Measurements from ENCODE around the gene RBP7.

The RBP7 gene

GRCh38 chr1:9996624-9997582 is at the start of gene RBP7:
RBP7 (plus strand) TSS chr1:9997228; CDS start chr1:9997259, 31 bp downstream.
- DNase-seq (ENCODE audit: insufficient read length, low spot score) (no peak), FAIRE-seq (no peak)
- TF ChIP-seq CTCF (IDR thresholded peaks at IDR 0.05; ENCODE audit: insufficient read depth, missing control alignments) = no peak

GRCh38 chr1:9957726-9958125 is 39.3 kb upstream of the RBP7 start:
- FAIRE-seq = no peak
- no peak for TF ChIP-seq CTCF (IDR thresholded peaks at IDR 0.05; ENCODE audit: insufficient read depth, missing control alignments)
- DNase-seq (ENCODE audit: insufficient read length, low spot score) = no peak

GRCh38 chr1:9960011-9960410 is 37.0 kb upstream of the RBP7 start:
- TF ChIP-seq CTCF (IDR thresholded peaks at IDR 0.05; ENCODE audit: insufficient read depth, missing control alignments) = no peak
- no peak for DNase-seq (ENCODE audit: insufficient read length, low spot score)
- no peak for FAIRE-seq

- DNase-seq (ENCODE audit: insufficient read length, low spot score) (peak; percentile 39), FAIRE-seq (no peak)
- TF ChIP-seq CTCF (IDR thresholded peaks at IDR 0.05; ENCODE audit: insufficient read depth, missing control alignments) = no peak
Observed at GRCh38 chr1:9960706-9961562, 36.1 kb upstream of the RBP7 start.

- TF ChIP-seq CTCF (IDR thresholded peaks at IDR 0.05; ENCODE audit: insufficient read depth, missing control alignments) = no peak
- no peak for DNase-seq (ENCODE audit: insufficient read length, low spot score)
- no peak for FAIRE-seq
Observed at GRCh38 chr1:9984253-9984652, 12.8 kb upstream of the RBP7 start.

- FAIRE-seq = no peak
- no peak for TF ChIP-seq CTCF (IDR thresholded peaks at IDR 0.05; ENCODE audit: insufficient read depth, missing control alignments)
Observed at GRCh38 chr1:9985001-9985400, 12.0 kb upstream of the RBP7 start.

More at GRCh38 chr1:9985001-9985400, 12.0 kb upstream of the RBP7 start:
- no peak for DNase-seq (ENCODE audit: insufficient read length, low spot score)
